ENCODE data around the gene RBM18.

Gene RBM18

GRCh38 chr9:122209451-122209850, 55.2 kb downstream of the RBM18 start:
- TF ChIP-seq CTCF (conservative IDR thresholded peaks at IDR 0.05; ENCODE audit: control insufficient read depth, insufficient read depth, low read depth, low read length), result no peak
- no peak overlapping the region for H3K4me3 ChIP-seq (ENCODE audit: control insufficient read depth, low read depth, low read length)
- no peak for DNase-seq (ENCODE audit: low read depth)

GRCh38 chr9:122207096-122207495, 57.5 kb downstream of the RBM18 start:
- TF ChIP-seq CTCF (conservative IDR thresholded peaks at IDR 0.05; ENCODE audit: control insufficient read depth, insufficient read depth, low read depth, low read length), result no peak
- no peak for DNase-seq (ENCODE audit: low read depth)

GRCh38 chr9:122206118-122207046, 58.3 kb downstream of the RBM18 start:
- peak; percentile 85 for DNase-seq (ENCODE audit: low read depth)
- TF ChIP-seq CTCF (conservative IDR thresholded peaks at IDR 0.05; ENCODE audit: control insufficient read depth, insufficient read depth, low read depth, low read length), result no peak
- no peak overlapping the region for H3K4me3 ChIP-seq (ENCODE audit: control insufficient read depth, low read depth, low read length)

More at GRCh38 chr9:122207096-122207495, 57.5 kb downstream of the RBM18 start:
- no peak overlapping the region for H3K4me3 ChIP-seq (ENCODE audit: control insufficient read depth, low read depth, low read length)

- H3K4me3 ChIP-seq (ENCODE audit: control insufficient read depth, low read depth, low read length), result no peak overlapping the region
- TF ChIP-seq CTCF (conservative IDR thresholded peaks at IDR 0.05; ENCODE audit: control insufficient read depth, insufficient read depth, low read depth, low read length), result no peak
- no peak for DNase-seq (ENCODE audit: low read depth)
Observed at GRCh38 chr9:122205176-122205575, 59.5 kb downstream of the RBM18 start.

GRCh38 chr9:122204491-122204890, 60.1 kb downstream of the RBM18 start:
- DNase-seq (ENCODE audit: low read depth), result no peak
- no peak for TF ChIP-seq CTCF (conservative IDR thresholded peaks at IDR 0.05; ENCODE audit: control insufficient read depth, insufficient read depth, low read depth, low read length)
- H3K4me3 ChIP-seq (ENCODE audit: control insufficient read depth, low read depth, low read length), result no peak overlapping the region

GRCh38 chr9:122204055-122204454, 60.6 kb downstream of the RBM18 start:
- TF ChIP-seq CTCF (conservative IDR thresholded peaks at IDR 0.05; ENCODE audit: control insufficient read depth, insufficient read depth, low read depth, low read length), result no peak
- no peak overlapping the region for H3K4me3 ChIP-seq (ENCODE audit: control insufficient read depth, low read depth, low read length)

More at GRCh38 chr9:122204055-122204454, 60.6 kb downstream of the RBM18 start:
- DNase-seq (ENCODE audit: low read depth), result no peak
